Endothelial cell (in vitro differentiated cells): Measurements from ENCODE around the gene HBZ. TPM values are rescaled to one million over a fixed set of nuclear protein-coding genes. Genes with fewer than 3 reads are reported as not detected.
"Not testable (repeated sequence)": the region's sequence is repeated elsewhere in the genome, so short reads cannot be mapped to it uniquely, and the experiment has no call there.

Source experiments
- DNase-seq: peaks from one replicate; pipeline ENCODE4 v3.0.0; 2021; ENCODE audit warnings: low spot score
- H3K27ac Mint-ChIP-seq: one replicate; pipeline ENCODE4 v1.8.0; 2021; ENCODE audit warnings: mixed read lengths, inconsistent platforms; ENCODE audit not compliant: unreplicated experiment
- H3K27me3 Mint-ChIP-seq: one replicate; pipeline ENCODE4 v1.8.0; 2021; ENCODE audit warnings: mild to moderate bottlenecking, moderate library complexity, mixed read lengths, inconsistent platforms; ENCODE audit not compliant: unreplicated experiment
- H3K36me3 Mint-ChIP-seq: one replicate; pipeline ENCODE4 v1.8.0; 2021; ENCODE audit warnings: mild to moderate bottlenecking, low read depth, mixed read lengths, inconsistent platforms; ENCODE audit not compliant: unreplicated experiment
- H3K4me1 Mint-ChIP-seq: one replicate; pipeline ENCODE4 v1.8.0; 2021; ENCODE audit warnings: mild to moderate bottlenecking, mixed read lengths, inconsistent platforms; ENCODE audit not compliant: unreplicated experiment
- H3K4me3 Mint-ChIP-seq: one replicate; pipeline ENCODE4 v1.8.0; 2021; ENCODE audit warnings: mild to moderate bottlenecking, mixed read lengths, inconsistent platforms; ENCODE audit not compliant: unreplicated experiment
- H3K9me3 Mint-ChIP-seq: one replicate; pipeline ENCODE4 v1.8.0; 2021; ENCODE audit warnings: mixed read lengths, inconsistent platforms; ENCODE audit not compliant: unreplicated experiment
- CTCF ChIP-seq: fragments of 200-600 bp; sonication (generic); IDR thresholded peaks from one replicate; pipeline ENCODE4 v1.5.0; 2021; ENCODE audit warnings: antibody characterized with exemption; ENCODE audit not compliant: unreplicated experiment
- total RNA-seq: library from RNA; stranded (reverse); fragmentation: NEBNext Ultra II Directional; extraction: Animal tissue kit (Norgen Biotek cat#: 25700); gene quantifications from one replicate; pipeline ENCODE4 v1.2.1, GENCODE V29; 2021; ENCODE audit not compliant: unreplicated experiment

The HBZ gene
- total RNA-seq, 1 donor from 2014 or later = not detected

- Mint-ChIP-seq H3K9me3 (no peaks in the 10 kb centered on the region), H3K4me1 (peaks cover 5% of the 10 kb centered on the region), H3K27ac (peak overlapping the region; percentile 42), H3K4me3 (peak overlapping the region; percentile 86), H3K36me3 (no peaks in the 10 kb centered on the region), H3K27me3 (peaks cover 8% of the 10 kb centered on the region)
- no peak for TF ChIP-seq CTCF
- DNase-seq = no peak
These were observed 2.0 kb downstream of the HBZ start for GRCh38 chr16:154217-155030.

GRCh38 chr16:155031-155398, 2.6 kb downstream of the HBZ start:
- DNase-seq = no peak

GRCh38 chr16:159136-159849, 6.8 kb downstream of the HBZ start:
- Mint-ChIP-seq H3K4me3 (no peak overlapping the region), H3K9me3 (no peaks in the 10 kb centered on the region), H3K27me3 (peaks cover 13% of the 10 kb centered on the region), H3K27ac (no peak overlapping the region), H3K4me1 (peaks cover 5% of the 10 kb centered on the region), H3K36me3 (no peaks in the 10 kb centered on the region)
- no peak for DNase-seq
- no peak for TF ChIP-seq CTCF

More at GRCh38 chr16:155031-155398, 2.6 kb downstream of the HBZ start:
- Mint-ChIP-seq H3K36me3 (no peaks in the 10 kb centered on the region), H3K27ac (peak overlapping the region; percentile 42), H3K9me3 (no peaks in the 10 kb centered on the region), H3K4me1 (peaks cover 5% of the 10 kb centered on the region), H3K27me3 (peaks cover 8% of the 10 kb centered on the region), H3K4me3 (peak overlapping the region; percentile 86)
- TF ChIP-seq CTCF = no peak

- not testable (repeated sequence) for H3K36me3 Mint-ChIP-seq, H3K4me3 Mint-ChIP-seq, DNase-seq, H3K9me3 Mint-ChIP-seq, H3K4me1 Mint-ChIP-seq, H3K27ac Mint-ChIP-seq, H3K27me3 Mint-ChIP-seq
These were observed 7.8 kb downstream of the HBZ start for GRCh38 chr16:160242-160641.

GRCh38 chr16:160691-161190, 8.3 kb downstream of the HBZ start:
- DNase-seq = no peak
- Mint-ChIP-seq H3K4me3 (no peak overlapping the region), H3K9me3 (no peaks in the 10 kb centered on the region), H3K4me1 (no peaks in the 10 kb centered on the region), H3K27me3 (peaks cover 10% of the 10 kb centered on the region), H3K27ac (no peak overlapping the region), H3K36me3 (no peaks in the 10 kb centered on the region)
- no peak for TF ChIP-seq CTCF
